DMS114 treated with DMSO at 0.1 percent for 48 hours (cell line): ENCODE measurements around the gene KRTAP10-4.

Experiments used
- DNase-seq: peaks from one replicate; lab custom pipeline; 2025; ENCODE audit not compliant: unreplicated experiment; lab: John Stamatoyannopoulos, UW

The KRTAP10-4 gene

DNA sequence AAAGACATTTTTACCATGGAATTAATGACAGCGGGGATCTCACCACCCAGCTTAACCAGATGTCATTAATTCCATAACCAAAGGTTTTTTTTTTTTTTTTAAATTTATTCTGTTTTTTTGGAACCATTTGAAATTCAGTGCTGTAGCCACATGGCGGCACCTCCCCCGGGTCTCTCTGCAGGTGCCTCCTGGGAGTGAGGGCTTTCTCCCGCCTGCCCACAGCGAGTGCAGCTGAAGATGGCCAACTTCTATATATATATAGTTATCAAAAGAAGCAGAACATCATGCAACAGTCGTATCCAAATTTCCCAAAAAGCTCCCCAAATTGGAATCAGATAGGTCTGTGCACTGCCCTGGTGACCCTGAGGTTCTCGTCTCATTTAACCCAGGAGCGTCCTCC lies 41.9 kb downstream of the KRTAP10-4 start:
- no peak for DNase-seq

DNA sequence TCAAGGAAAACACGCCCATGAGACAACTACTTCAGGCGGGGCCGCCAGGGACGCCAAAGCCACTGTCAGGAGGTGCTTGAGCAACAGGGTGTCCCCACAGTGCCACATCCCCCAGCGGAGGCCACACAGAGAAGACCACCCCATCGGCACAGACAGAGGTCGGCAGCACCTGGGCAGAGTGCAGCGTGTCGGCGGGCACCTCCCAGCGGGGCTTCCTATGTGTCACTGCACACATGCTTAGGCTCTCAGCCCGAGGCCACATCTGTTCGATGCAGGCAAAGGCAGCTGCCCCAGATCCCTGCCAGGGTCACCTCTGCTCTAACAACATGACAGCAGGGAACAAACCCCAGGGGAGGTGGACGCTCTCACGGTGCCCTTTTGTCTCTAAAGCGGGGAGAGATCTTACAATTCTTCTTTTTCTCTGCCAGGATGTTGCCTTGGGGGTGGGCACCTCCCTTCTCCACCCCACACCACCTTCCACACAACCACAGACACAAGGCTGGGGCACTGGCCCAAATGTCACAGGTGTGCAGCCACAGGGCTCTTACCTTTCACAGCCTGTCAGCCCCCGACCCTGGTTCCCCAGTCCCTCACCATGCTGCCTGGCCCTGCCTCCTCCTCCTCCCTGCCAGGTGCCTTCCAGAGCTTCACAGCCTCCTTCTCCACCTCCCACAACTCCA lies 42.5 kb downstream of the KRTAP10-4 start:
- no peak for DNase-seq

- no peak for DNase-seq
These were observed 43.0 kb downstream of the KRTAP10-4 start for GRCh38 chr21:44616591-44616926.

DNA sequence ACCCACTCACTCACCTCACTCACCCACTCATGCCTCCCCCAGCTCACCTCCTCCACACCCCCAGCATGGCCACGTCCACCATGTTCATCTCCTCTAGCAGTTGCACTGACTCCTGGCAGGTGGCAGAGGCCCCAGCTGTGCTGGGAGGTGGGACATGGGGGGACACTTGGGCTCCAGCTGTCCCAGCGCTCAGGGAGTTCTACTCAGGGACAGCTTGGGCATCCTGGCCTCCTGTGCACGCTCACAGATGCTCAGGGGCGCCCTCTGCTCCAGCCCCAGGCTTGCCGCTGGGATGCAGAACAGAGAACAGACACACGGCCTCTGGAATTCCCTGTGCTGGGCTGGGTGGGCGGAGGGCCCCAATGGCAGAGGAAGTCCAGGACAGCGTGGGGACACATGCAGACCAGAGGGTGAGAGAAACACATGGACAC lies 43.6 kb downstream of the KRTAP10-4 start:
- no peak for DNase-seq

- no peak for DNase-seq
These were observed 45.0 kb downstream of the KRTAP10-4 start for GRCh38 chr21:44618504-44618903.

GRCh38 chr21:44618909-44619308 lies 45.4 kb downstream of the KRTAP10-4 start:
- DNase-seq = no peak

- no peak for DNase-seq
These were observed 46.4 kb downstream of the KRTAP10-4 start for GRCh38 chr21:44619886-44620285.

DNA sequence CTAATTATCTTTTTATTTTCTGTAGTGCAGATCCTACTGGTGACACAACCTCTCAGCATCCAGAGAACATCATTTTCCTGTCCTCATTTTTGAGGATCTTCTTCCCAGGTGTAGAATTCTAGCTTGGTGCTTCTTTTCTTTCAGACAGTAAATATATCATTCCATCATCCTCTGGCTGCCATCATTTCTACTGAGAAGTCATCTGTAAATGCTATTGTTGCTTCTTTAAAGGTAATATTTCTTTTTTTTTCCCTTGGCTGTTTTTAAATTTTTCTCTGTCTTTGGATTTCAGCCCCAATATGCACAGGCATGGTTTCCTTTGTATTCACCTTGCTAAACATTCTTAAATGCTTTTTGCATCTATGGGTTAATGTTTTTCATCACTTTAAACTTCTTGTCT lies 50.0 kb downstream of the KRTAP10-4 start:
- DNase-seq = no peak
